Right ventricle myocardium superior (tissue), 1 donor: ENCODE measurements around the gene APOL4. TPM values are rescaled to one million over a fixed set of nuclear protein-coding genes. Genes with fewer than 3 reads are reported as not detected.

Experiments
- ATAC-seq: fragments of 200-7000 bp; cut with Tn5 transposase; one replicate; pipeline ENCODE4 v1.9.1; 2020; ENCODE audit warnings: mild to moderate bottlenecking; ENCODE audit not compliant: poor library complexity
- DNase-seq: peaks from one replicate; pipeline ENCODE4 v3.0.0-alpha.2; 2020
- intact Hi-C: fragments of 100-400 bp; cut with DNase I; formaldehyde crosslinking; loops from one replicate; pipeline ENCODE4 v1.11.2; 2022
- total RNA-seq: library from RNA; stranded (reverse); fragmentation: NEBNext Ultra II Directional; extraction: Animal tissue kit (Norgen Biotek cat#: 25700); gene quantifications from one replicate; pipeline ENCODE4 v1.2.1, GENCODE V29; 2021
- donor health status: DM: no; HTN: yes; CAD: no; lungs with severe emphysema.

The APOL4 gene
- total RNA-seq, 1 donor from 2014 or later: 5.0 TPM

DNA sequence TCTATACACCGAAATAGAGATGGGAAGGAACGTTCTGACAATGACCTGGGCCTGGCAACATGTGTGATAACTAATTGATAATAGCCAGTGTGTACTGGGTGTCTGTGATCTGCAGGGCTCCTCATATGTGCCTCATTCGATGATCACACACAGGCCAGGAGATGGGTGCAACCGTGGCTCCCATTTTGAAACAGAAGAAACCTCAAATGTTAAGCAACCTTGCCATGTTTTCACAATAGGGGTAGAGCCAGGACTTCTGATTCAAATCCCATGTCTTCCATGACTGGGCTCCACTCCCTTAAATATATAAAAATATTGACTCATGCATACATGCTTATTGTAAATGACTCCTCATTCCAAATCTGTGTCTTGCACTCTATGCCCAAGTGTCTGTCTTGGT lies 52.2 kb downstream of the APOL4 start:
- ATAC-seq: no peak
- DNase-seq: no peak
- intact Hi-C loops: loop anchor here (5.0 kb wide), 2 partner anchors 33 to 133 kb away; no protein-coding TSS in a partner anchor

- intact Hi-C loops: loop anchor here (5.0 kb wide), 2 partner anchors 34 to 134 kb away; no protein-coding TSS in a partner anchor
Measured at GRCh38 chr22:36148411-36148810, 53.2 kb downstream of the APOL4 start.

GRCh38 chr22:36147196-36147791 lies 54.3 kb downstream of the APOL4 start:
- DNase-seq: no peak
- intact Hi-C loops: loop anchor here (5.0 kb wide), 2 partner anchors 35 to 135 kb away; no protein-coding TSS in a partner anchor
- no peak for ATAC-seq

More at GRCh38 chr22:36148411-36148810, 53.2 kb downstream of the APOL4 start:
- ATAC-seq (no peak), DNase-seq (no peak)

DNA sequence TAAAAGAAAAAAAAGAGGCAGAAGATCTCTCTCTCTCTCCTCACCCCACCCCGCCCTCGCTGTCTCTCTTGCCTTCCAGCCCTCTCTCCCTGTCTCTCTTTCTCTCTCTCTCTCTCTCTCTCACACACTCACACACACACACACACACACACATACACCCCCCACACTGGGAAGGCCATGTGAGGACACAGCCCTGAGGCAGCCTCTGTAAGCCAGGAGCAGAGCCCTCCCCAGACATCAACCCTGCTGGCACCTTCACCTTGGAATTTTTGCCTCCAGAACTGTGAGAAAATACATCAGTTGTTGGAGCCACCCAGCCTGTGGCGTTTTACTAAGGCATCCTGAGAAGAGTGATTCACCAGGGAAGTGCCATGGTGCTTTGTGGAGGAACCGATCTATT lies 55.7 kb downstream of the APOL4 start:
- ATAC-seq (peak; percentile 4), DNase-seq (no peak)
- intact Hi-C loops: loop anchor here (5.0 kb wide), 2 partner anchors 36 to 136 kb away; no protein-coding TSS in a partner anchor

- ATAC-seq: peak; percentile 86
- intact Hi-C loops: loop anchor here (5.0 kb wide), 2 partner anchors 37 to 137 kb away; no protein-coding TSS in a partner anchor
- DNase-seq: peak; percentile 69
Measured at GRCh38 chr22:36144886-36145541, 56.6 kb downstream of the APOL4 start.

DNA sequence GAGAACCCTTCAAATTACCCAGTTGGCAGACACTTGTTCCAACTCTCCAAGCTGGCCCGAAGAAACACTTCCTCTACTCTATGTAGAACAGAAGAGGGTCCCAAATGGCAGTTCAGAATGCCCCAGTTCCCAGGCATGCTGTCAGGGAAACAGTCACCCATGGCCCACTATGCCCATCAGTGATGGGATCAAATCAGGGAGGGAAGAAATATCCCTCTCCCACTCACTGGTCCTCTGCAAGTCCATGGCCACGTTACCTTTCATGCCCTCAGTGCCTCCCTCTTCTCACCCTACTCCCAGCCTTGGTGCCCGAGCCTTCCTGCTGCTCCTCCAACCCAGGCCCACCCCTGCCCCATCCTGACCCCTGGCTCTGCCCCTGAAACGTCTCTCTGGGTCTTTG lies 57.7 kb downstream of the APOL4 start:
- intact Hi-C loops: no loop called here
- no peak for ATAC-seq
- DNase-seq: no peak

GRCh38 chr22:36143066-36143815 lies 58.4 kb downstream of the APOL4 start:
- intact Hi-C loops: no loop called here
- DNase-seq (no peak), ATAC-seq (no peak)

GRCh38 chr22:36141481-36141880 lies 60.1 kb downstream of the APOL4 start:
- intact Hi-C loops: no loop called here
- DNase-seq: no peak
- ATAC-seq: no peak

Other genes with a start within 250 kb of the APOL4 start
- 74.4 TPM for gene RBFOX2, start 173.0 kb downstream of the APOL4 start, total RNA-seq
- 25.5 TPM for gene APOL3, start 41.1 kb downstream of the APOL4 start, total RNA-seq
- 58.6 TPM for gene APOL2, start 37.7 kb upstream of the APOL4 start, total RNA-seq
- gene APOL1, start 51.3 kb upstream of the APOL4 start, total RNA-seq: 16.8 TPM
- gene MYH9, start 186.2 kb upstream of the APOL4 start, total RNA-seq: 138 TPM